ENCODE results near the gene TMEM132C.

GRCh38 chr12:128444598-128444997, 177.6 kb downstream of the TMEM132C start:
- no peak for TF ChIP-seq CTCF (conservative IDR thresholded peaks at IDR 0.05; ENCODE audit: low read length)
- TF ChIP-seq EZH2phosphoT487 (IDR thresholded peaks at IDR 0.05; ENCODE audit: borderline replicate concordance, low read depth, low read length): no peak

Measured in OCI-LY7 (cell line).